OCI-LY7 (cell line): ENCODE data around the gene TRA2B.
"Not testable (repeated sequence)": the region's sequence is repeated elsewhere in the genome, so short reads cannot be mapped to it uniquely, and the experiment has no call there.

Experiments
- EZH2phosphoT487 ChIP-seq: fragments of 200-600 bp; sonication (generic); IDR thresholded peaks from 2 replicates; pipeline ENCODE4 v1.6.1; 2018; ENCODE audit warnings: low read depth, borderline replicate concordance, mild to moderate bottlenecking, mixed run types, antibody characterized with exemption, low read length, moderate library complexity, mixed read lengths
- TF ChIP-seq, protein P1 (sequence below): fragments of 200-600 bp; sonication (generic); conservative IDR thresholded peaks from 2 replicates; pipeline ENCODE4 v1.5.1; 2014; ENCODE audit warnings: mild to moderate bottlenecking, antibody characterized with exemption, low read length, moderate library complexity, mixed read lengths

DNA sequence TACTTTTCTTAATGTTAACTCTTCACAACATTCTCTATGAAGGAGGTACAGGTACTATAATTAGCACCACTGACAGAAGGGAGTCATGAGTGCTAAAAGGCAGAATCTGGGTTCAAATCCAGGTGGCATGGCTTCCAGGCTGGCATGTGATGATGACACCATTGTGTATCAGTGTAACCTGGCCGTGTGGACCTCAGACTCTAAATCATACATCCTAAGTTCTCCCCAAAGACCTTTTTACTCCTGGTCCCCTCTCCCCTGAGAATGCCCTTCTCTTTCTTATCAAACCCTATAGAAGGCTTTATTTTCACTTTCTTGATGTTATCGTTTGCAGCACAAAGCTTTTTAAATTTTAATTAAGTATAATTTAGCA lies 26.8 kb downstream of the TRA2B start:
- TF ChIP-seq EZH2phosphoT487 = not testable (repeated sequence)
- TF ChIP-seq, protein P1, sequence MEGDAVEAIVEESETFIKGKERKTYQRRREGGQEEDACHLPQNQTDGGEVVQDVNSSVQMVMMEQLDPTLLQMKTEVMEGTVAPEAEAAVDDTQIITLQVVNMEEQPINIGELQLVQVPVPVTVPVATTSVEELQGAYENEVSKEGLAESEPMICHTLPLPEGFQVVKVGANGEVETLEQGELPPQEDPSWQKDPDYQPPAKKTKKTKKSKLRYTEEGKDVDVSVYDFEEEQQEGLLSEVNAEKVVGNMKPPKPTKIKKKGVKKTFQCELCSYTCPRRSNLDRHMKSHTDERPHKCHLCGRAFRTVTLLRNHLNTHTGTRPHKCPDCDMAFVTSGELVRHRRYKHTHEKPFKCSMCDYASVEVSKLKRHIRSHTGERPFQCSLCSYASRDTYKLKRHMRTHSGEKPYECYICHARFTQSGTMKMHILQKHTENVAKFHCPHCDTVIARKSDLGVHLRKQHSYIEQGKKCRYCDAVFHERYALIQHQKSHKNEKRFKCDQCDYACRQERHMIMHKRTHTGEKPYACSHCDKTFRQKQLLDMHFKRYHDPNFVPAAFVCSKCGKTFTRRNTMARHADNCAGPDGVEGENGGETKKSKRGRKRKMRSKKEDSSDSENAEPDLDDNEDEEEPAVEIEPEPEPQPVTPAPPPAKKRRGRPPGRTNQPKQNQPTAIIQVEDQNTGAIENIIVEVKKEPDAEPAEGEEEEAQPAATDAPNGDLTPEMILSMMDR = not testable (repeated sequence)
